DND-41 (cell line): Measurements from ENCODE around the gene CARD9.
"Not testable (repeated sequence)": the region's sequence is repeated elsewhere in the genome, so short reads cannot be mapped to it uniquely, and the experiment has no call there.

ENCODE experiments used
- EZH2 ChIP-seq: IDR thresholded peaks from 3 replicates; pipeline ENCODE4 v1.6.1; 2012; ENCODE audit warnings: borderline replicate concordance, low read depth, mild to moderate bottlenecking, moderate library complexity, low read length, inconsistent platforms; ENCODE audit not compliant: severe bottlenecking
- TF ChIP-seq, protein P1 (sequence below): IDR thresholded peaks from 2 replicates; pipeline ENCODE4 v1.5.1; 2012; ENCODE audit warnings: borderline replicate concordance, low read length, moderate library complexity, mild to moderate bottlenecking; ENCODE audit not compliant: poor library complexity, severe bottlenecking; ENCODE audit errors: extremely low read depth

DNA sequence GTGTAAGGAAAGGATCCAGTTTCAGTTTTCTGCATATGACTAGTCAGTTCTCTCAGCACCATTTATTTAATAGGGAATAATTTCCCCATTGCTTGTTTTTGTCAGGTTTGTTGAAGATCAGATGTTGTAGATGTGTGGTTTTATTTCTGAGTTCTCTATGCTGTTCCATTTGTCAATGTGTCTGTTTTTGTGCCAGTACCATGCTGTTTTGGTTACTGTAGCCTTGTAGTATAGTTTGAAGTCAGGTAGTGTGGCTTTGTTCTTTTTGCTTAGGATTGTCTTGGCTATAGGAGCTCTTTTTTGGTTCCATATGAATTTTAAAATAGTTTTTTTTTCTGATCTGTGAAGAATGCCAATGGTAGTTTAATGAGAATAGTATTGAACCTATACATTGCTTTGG lies 52.5 kb downstream of the CARD9 start:
- TF ChIP-seq, protein P1, sequence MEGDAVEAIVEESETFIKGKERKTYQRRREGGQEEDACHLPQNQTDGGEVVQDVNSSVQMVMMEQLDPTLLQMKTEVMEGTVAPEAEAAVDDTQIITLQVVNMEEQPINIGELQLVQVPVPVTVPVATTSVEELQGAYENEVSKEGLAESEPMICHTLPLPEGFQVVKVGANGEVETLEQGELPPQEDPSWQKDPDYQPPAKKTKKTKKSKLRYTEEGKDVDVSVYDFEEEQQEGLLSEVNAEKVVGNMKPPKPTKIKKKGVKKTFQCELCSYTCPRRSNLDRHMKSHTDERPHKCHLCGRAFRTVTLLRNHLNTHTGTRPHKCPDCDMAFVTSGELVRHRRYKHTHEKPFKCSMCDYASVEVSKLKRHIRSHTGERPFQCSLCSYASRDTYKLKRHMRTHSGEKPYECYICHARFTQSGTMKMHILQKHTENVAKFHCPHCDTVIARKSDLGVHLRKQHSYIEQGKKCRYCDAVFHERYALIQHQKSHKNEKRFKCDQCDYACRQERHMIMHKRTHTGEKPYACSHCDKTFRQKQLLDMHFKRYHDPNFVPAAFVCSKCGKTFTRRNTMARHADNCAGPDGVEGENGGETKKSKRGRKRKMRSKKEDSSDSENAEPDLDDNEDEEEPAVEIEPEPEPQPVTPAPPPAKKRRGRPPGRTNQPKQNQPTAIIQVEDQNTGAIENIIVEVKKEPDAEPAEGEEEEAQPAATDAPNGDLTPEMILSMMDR = not testable (repeated sequence)
- not testable (repeated sequence) for TF ChIP-seq EZH2
